Neural cell (in vitro differentiated cells): ENCODE results near the gene RPS5. TPM values are rescaled to one million over a fixed set of nuclear protein-coding genes. Genes with fewer than 3 reads are reported as not detected.

Experiments
- H2AFZ ChIP-seq: fragments of 200-600, 300-800 bp; sonication (generic), shearing (Covaris generic); 2 replicates; pipeline ENCODE4 v1.6.0; 2014; ENCODE audit warnings: low read depth, mild to moderate bottlenecking, antibody characterized with exemption, low read length, moderate library complexity
- H3F3A ChIP-seq: fragments of 200-600 bp; shearing (Covaris generic); 2 replicates; pipeline ENCODE4 v1.6.1; 2016; ENCODE audit warnings: mild to moderate bottlenecking, moderate library complexity, mixed read lengths, antibody characterized with exemption, low read length; ENCODE audit not compliant: insufficient read depth, poor library complexity, severe bottlenecking
- H3K27ac ChIP-seq: fragments of 200-600, 300-800 bp; sonication (generic), shearing (Covaris generic); 2 replicates; pipeline ENCODE4 v1.5.1; 2014; ENCODE audit warnings: mild to moderate bottlenecking, low read length, moderate library complexity
- H3K27me3 ChIP-seq: fragments of 300-800, 200-600 bp; sonication (generic), shearing (Covaris generic); 2 replicates; pipeline ENCODE4 v1.6.0; 2014; ENCODE audit warnings: mild to moderate bottlenecking, low read depth, low read length, moderate library complexity; ENCODE audit not compliant: insufficient read depth
- H3K36me3 ChIP-seq: fragments of 300-800, 200-600 bp; sonication (generic), shearing (Covaris generic); 2 replicates; pipeline ENCODE4 v1.5.1; 2014; ENCODE audit warnings: mild to moderate bottlenecking, antibody characterized with exemption, low read length, moderate library complexity; ENCODE audit not compliant: insufficient read depth
- H3K4me2 ChIP-seq: fragments of 300-800, 200-600 bp; sonication (generic), shearing (Covaris generic); 2 replicates; pipeline ENCODE4 v1.6.0; 2014; ENCODE audit warnings: mild to moderate bottlenecking, low read length
- H3K4me3 ChIP-seq: fragments of 300-800, 200-600 bp; sonication (generic), shearing (Covaris generic); 2 replicates; pipeline ENCODE4 v1.5.1; 2014; ENCODE audit warnings: mild to moderate bottlenecking, low read length, moderate library complexity
- H3K79me2 ChIP-seq: fragments of 200-600 bp; shearing (Covaris generic); replicated peaks from 2 replicates; pipeline ENCODE4 v1.6.0; 2014; ENCODE audit warnings: mild to moderate bottlenecking, low read length, moderate library complexity; ENCODE audit not compliant: insufficient read depth
- H3K9ac ChIP-seq: fragments of 300-800, 200-600 bp; sonication (generic), shearing (Covaris generic); 2 replicates; pipeline ENCODE4 v1.6.1; 2016; ENCODE audit warnings: mild to moderate bottlenecking, low read length, mixed read lengths
- H3K9me2 ChIP-seq: fragments of 200-600 bp; shearing (Covaris generic); 2 replicates; pipeline ENCODE4 v1.6.1; 2016; ENCODE audit warnings: mild to moderate bottlenecking, low read length, mixed read lengths; ENCODE audit not compliant: insufficient read depth
- H3K9me3 ChIP-seq: fragments of 200-600, 300-800 bp; sonication (generic), shearing (Covaris generic); 2 replicates; pipeline ENCODE4 v1.6.1; 2016; ENCODE audit warnings: mild to moderate bottlenecking, mixed run types, low read length, moderate library complexity, mixed read lengths
- H4K20me1 ChIP-seq: fragments of 200-600 bp; shearing (Covaris generic); 2 replicates; pipeline ENCODE4 v1.6.1; 2016; ENCODE audit warnings: mild to moderate bottlenecking, mixed run types; ENCODE audit not compliant: insufficient read depth
- EZH2 ChIP-seq: fragments of 200-600, 300-800 bp; shearing (Covaris generic), sonication (generic); IDR thresholded peaks from 2 replicates; pipeline ENCODE4 v1.6.1; 2014; ENCODE audit warnings: antibody characterized with exemption, low read length, borderline replicate concordance, mild to moderate bottlenecking; ENCODE audit not compliant: insufficient read depth, poor library complexity, severe bottlenecking
- MXI1 ChIP-seq: fragments of 450-650 bp; conservative IDR thresholded peaks from 2 replicates; pipeline ENCODE4 v1.6.1; 2014; ENCODE audit warnings: antibody characterized with exemption, mild to moderate bottlenecking; ENCODE audit not compliant: poor library complexity, severe bottlenecking
- RAD21 ChIP-seq: fragments of 450-650 bp; conservative IDR thresholded peaks from 2 replicates; pipeline ENCODE4 v1.6.1; 2014; ENCODE audit warnings: antibody characterized with exemption, mild to moderate bottlenecking, moderate library complexity
- SMC3 ChIP-seq: fragments of 450-650 bp; conservative IDR thresholded peaks from 2 replicates; pipeline ENCODE4 v1.6.1; 2014; ENCODE audit warnings: antibody characterized with exemption, mild to moderate bottlenecking, moderate library complexity; ENCODE audit not compliant: poor library complexity
- TAF1 ChIP-seq: IDR thresholded peaks from 2 replicates; pipeline ENCODE4 v1.6.1; 2012; ENCODE audit warnings: low read depth
- polyA plus RNA-seq: library from polyadenylated mRNA; depleted of rRNA; stranded (reverse); fragments of >200 nt; gene quantifications from 2 replicates; pipeline ENCODE4 v1.2.3, GENCODE V29; 2014
- TF ChIP-seq, protein P1 (sequence below): IDR thresholded peaks from 2 replicates; pipeline ENCODE4 v1.6.1; 2012; ENCODE audit warnings: borderline replicate concordance
- TF ChIP-seq, protein P2 (sequence below): fragments of 450-650 bp; IDR thresholded peaks from 2 replicates; pipeline ENCODE4 v1.5.1; 2014; ENCODE audit warnings: antibody characterized with exemption, mild to moderate bottlenecking, moderate library complexity; ENCODE audit not compliant: poor library complexity, severe bottlenecking

RPS5 gene
- polyA plus RNA-seq, 1 donor from 2014 or later = 1,514 TPM

DNA sequence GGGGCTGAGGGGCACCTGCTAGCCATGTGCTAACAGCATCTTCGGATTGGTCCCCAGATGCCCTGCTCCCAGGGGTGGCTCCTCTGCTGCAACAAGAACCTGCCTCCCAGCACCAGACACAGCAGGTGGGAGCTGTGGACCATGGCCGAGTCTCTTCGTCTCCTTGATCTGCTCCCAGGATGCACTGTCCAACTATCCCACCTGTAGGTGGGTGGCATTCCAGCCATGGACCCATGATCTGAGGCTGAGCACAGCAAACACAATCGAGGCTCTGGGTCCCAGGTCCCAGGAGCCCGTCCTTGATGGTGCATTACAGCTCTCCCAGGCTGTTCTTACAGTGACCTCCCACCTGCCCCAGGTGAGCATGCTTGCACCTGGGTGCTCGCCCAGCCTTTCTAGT is 7.8 kb upstream of the RPS5 start:
- Histone ChIP-seq H3K9me3 (no peaks in the 10 kb centered on the region), H3K79me2 (no peaks in the 10 kb centered on the region), H3K9me2 (no peaks in the 10 kb centered on the region), H3K9ac (peak overlapping the region; percentile 89), H3K27me3 (no peaks in the 10 kb centered on the region), H3K4me2 (no peak overlapping the region), H3K27ac (peak overlapping the region; percentile 93), H3K4me3 (peak overlapping the region; percentile 78), H3F3A (no peaks in the 10 kb centered on the region), H4K20me1 (no peaks in the 10 kb centered on the region), H2AFZ (no peak overlapping the region), H3K36me3 (no peaks in the 10 kb centered on the region)
- TF ChIP-seq TAF1 (no peak), SMC3 (no peak), EZH2 (no peak), RAD21 (no peak)

DNA sequence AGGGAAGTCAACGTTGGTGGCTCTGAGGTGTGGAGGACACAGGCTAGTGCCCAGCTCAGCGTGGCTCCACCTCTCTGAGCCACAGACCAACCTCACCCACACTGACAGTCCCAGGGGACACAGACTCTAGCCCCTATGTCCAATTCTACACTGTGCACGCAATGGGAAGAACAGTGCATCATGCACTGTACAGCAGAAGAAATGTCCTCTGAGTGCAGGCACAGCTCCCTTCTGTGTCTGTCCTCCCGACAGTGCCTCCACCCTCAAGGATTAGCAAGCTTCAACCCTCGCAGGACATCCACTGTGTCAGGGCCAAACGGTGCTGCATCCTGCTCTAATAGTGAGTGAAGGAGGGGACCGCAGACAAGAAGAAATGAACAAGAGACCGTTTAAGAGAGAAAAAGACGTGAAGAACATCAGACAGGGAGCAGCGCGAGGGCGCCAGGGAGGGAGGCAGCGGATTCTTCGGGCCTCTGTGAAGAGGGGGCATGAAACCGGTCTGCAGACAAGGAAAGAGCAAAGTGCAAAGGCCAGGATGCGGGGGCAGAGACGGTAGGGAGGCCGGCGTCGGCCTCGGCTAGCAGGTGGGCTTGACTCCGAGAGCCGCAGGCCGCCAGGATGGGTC is 6.9 kb upstream of the RPS5 start:
- no peaks in the 10 kb centered on the region for H3K27me3 ChIP-seq
- no peaks in the 10 kb centered on the region for H3K36me3 ChIP-seq
- no peaks in the 10 kb centered on the region for H3K9me2 ChIP-seq
- no peaks in the 10 kb centered on the region for H3F3A ChIP-seq
- H3K9ac ChIP-seq = peak overlapping the region; percentile 89
- no peaks in the 10 kb centered on the region for H3K9me3 ChIP-seq
- TF ChIP-seq, protein P1, sequence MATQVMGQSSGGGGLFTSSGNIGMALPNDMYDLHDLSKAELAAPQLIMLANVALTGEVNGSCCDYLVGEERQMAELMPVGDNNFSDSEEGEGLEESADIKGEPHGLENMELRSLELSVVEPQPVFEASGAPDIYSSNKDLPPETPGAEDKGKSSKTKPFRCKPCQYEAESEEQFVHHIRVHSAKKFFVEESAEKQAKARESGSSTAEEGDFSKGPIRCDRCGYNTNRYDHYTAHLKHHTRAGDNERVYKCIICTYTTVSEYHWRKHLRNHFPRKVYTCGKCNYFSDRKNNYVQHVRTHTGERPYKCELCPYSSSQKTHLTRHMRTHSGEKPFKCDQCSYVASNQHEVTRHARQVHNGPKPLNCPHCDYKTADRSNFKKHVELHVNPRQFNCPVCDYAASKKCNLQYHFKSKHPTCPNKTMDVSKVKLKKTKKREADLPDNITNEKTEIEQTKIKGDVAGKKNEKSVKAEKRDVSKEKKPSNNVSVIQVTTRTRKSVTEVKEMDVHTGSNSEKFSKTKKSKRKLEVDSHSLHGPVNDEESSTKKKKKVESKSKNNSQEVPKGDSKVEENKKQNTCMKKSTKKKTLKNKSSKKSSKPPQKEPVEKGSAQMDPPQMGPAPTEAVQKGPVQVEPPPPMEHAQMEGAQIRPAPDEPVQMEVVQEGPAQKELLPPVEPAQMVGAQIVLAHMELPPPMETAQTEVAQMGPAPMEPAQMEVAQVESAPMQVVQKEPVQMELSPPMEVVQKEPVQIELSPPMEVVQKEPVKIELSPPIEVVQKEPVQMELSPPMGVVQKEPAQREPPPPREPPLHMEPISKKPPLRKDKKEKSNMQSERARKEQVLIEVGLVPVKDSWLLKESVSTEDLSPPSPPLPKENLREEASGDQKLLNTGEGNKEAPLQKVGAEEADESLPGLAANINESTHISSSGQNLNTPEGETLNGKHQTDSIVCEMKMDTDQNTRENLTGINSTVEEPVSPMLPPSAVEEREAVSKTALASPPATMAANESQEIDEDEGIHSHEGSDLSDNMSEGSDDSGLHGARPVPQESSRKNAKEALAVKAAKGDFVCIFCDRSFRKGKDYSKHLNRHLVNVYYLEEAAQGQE = no peak
- TF ChIP-seq SMC3 (no peak), MXI1 (no peak), RAD21 (peak; percentile 35), TAF1 (no peak)
- TF ChIP-seq, protein P2, sequence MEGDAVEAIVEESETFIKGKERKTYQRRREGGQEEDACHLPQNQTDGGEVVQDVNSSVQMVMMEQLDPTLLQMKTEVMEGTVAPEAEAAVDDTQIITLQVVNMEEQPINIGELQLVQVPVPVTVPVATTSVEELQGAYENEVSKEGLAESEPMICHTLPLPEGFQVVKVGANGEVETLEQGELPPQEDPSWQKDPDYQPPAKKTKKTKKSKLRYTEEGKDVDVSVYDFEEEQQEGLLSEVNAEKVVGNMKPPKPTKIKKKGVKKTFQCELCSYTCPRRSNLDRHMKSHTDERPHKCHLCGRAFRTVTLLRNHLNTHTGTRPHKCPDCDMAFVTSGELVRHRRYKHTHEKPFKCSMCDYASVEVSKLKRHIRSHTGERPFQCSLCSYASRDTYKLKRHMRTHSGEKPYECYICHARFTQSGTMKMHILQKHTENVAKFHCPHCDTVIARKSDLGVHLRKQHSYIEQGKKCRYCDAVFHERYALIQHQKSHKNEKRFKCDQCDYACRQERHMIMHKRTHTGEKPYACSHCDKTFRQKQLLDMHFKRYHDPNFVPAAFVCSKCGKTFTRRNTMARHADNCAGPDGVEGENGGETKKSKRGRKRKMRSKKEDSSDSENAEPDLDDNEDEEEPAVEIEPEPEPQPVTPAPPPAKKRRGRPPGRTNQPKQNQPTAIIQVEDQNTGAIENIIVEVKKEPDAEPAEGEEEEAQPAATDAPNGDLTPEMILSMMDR = no peak
- no peaks in the 10 kb centered on the region for H4K20me1 ChIP-seq
- peak overlapping the region; percentile 78 for H3K4me3 ChIP-seq
- H2AFZ ChIP-seq = peak overlapping the region; percentile 85
- peak overlapping the region; percentile 95 for H3K4me2 ChIP-seq
- no peaks in the 10 kb centered on the region for H3K79me2 ChIP-seq
- peak overlapping the region; percentile 93 for H3K27ac ChIP-seq
